Measurements from ENCODE around the gene FTO. TPM values are rescaled to one million over a fixed set of nuclear protein-coding genes. Genes with fewer than 3 reads are reported as not detected.

The FTO gene
- total and polyA plus RNA-seq, 2 of the 8 experiments (the other 6 are each of a cell fraction or from before 2014, with no cell fraction given) = 34.5 to 59.8 TPM

DNA sequence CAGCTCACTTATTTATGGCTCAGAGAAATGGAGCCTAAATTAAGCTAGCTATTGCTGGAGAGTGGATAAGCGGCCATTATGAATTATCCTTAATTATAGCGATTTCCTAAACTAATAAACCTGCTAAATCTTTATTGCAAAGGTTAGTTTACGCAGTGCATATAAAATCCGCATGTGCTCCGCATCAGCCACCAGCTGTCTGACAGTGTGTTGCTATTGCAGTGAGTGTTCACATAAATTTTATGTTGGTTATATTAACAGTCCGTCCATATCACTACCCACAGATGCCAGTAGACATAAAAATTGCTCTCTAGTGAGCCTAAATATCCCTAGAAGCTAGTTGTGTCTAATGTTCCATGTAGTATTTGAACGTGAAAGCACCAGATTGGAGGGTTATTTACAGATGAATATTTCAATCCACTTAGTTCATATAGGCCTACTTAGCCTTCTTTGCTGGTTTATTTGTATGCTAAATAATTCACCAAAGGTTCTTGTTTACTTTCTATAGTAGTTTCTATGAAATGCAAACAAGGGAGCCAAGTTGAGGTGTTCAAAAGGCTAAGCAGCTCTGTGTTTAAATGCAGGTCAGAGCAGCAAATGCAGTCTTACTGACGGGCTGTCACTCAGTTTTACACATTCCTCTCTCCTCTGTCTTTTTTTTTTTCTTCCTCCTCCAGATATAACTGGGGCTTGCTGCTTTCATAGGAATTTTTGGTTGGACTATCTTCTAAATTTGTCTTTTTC, 363.5 kb downstream of the FTO start:
- TF ChIP-seq HDAC6 (IDR thresholded peaks at IDR 0.05; ENCODE audit: low read depth, low read length) (no peak), BCL11A (IDR thresholded peaks at IDR 0.05; ENCODE audit: low read depth in 2 of 2, low read length in 2 of 2) (no peak), BRCA1 (IDR thresholded peaks at IDR 0.05; ENCODE audit: low read depth, low read length) (no peak), KDM1A (IDR thresholded peaks at IDR 0.05; ENCODE audit: borderline replicate concordance, low read length) (no peak), POLR2AphosphoS5 (IDR thresholded peaks at IDR 0.05; ENCODE audit: low read depth, low read length) (no peak), NRF1 (IDR thresholded peaks at IDR 0.05; ENCODE audit: low read depth, low read length) (no peak), KDM4A (IDR thresholded peaks at IDR 0.05; ENCODE audit: low read depth, low read length, severe bottlenecking) (no peak), RAD21 (IDR thresholded peaks at IDR 0.05 in 1 of 2, conservative IDR thresholded peaks at IDR 0.05 in 1 of 2; ENCODE audit: low read depth in 2 of 2, low read length in 2 of 2) (no peak), MAX (IDR thresholded peaks at IDR 0.05) (no peak), TCF12 (IDR thresholded peaks at IDR 0.05; ENCODE audit: low read depth, low read length) (no peak), NANOG (IDR thresholded peaks at IDR 0.05; ENCODE audit: insufficient read depth, low read depth, low read length, poor library complexity, severe bottlenecking) (no peak), POLR2A (IDR thresholded peaks at IDR 0.05; ENCODE audit: control extremely low read depth in 1 of 2, low read depth in 2 of 2, low read length in 2 of 2) (no peak), FOSL1 (IDR thresholded peaks at IDR 0.05; ENCODE audit: insufficient read depth, low read depth, low read length) (no peak)
- Histone ChIP-seq H3K4me3 (ENCODE audit: extremely low read depth in 1 of 4, insufficient read depth in 2 of 4, low read depth in 3 of 4, low read length in 4 of 4) (no peak overlapping the region), H2BK15ac (ENCODE audit: low read length) (no peak overlapping the region), H2BK120ac (replicated peaks; ENCODE audit: low read depth, low read length) (no peak overlapping the region), H2BK20ac (ENCODE audit: low read length) (no peak overlapping the region), H4K5ac (ENCODE audit: insufficient read length, low read depth, low read length) (no peak overlapping the region), H3K4me1 (replicated peaks in 1 of 4; ENCODE audit: control insufficient read depth in 3 of 4, insufficient read depth in 4 of 4, low read length in 3 of 4) (peaks cover 0 to 7% (median 4%) of the 10 kb centered on the region in 4 experiments; a peak in 6 of 7 replicates), H3K27ac (ENCODE audit: low read depth, low read length) (no peak overlapping the region), H3K9ac (replicated peaks in 1 of 4; ENCODE audit: extremely low read depth in 1 of 4, low read depth in 3 of 4, low read length in 3 of 4) (no peak overlapping the region), H4K91ac (replicated peaks; ENCODE audit: insufficient read length, low read length) (no peak overlapping the region), H3K4ac (replicated peaks; ENCODE audit: insufficient read length, low read depth, low read length) (no peak overlapping the region), H3K27me3 (replicated peaks in 1 of 4; ENCODE audit: control insufficient read depth in 3 of 4, extremely low read depth in 1 of 4, insufficient read depth in 3 of 4, low read length in 3 of 4) (no peaks in the 10 kb centered on the region), H3K79me1 (ENCODE audit: low read depth, low read length) (no peaks in the 10 kb centered on the region), H2AK5ac (ENCODE audit: low read depth, low read length) (no peak overlapping the region), H3K4me2 (ENCODE audit: insufficient read depth in 1 of 2, low read depth in 2 of 2, low read length in 2 of 2) (no peak overlapping the region), H3K9me3 (ENCODE audit: insufficient read depth in 2 of 2, low read depth in 1 of 2, low read length in 1 of 2) (no peaks in the 10 kb centered on the region), H2BK12ac (ENCODE audit: low read depth, low read length) (no peak overlapping the region), H3K56ac (replicated peaks; ENCODE audit: insufficient read length, low read depth, low read length) (no peak overlapping the region), H3K23ac (ENCODE audit: insufficient read length) (no peak overlapping the region), H2BK5ac (ENCODE audit: low read depth, low read length) (no peak overlapping the region), H3K79me2 (ENCODE audit: control insufficient read depth in 1 of 2, insufficient read depth in 2 of 2, low read length in 2 of 2) (no peaks in the 10 kb centered on the region), H3K36me3 (ENCODE audit: control insufficient read depth in 2 of 4, insufficient read depth in 4 of 4, low read length in 3 of 4) (no peaks in the 10 kb centered on the region), H4K8ac (ENCODE audit: extremely low read depth, insufficient read depth, low read length) (no peak overlapping the region), H2AFZ (ENCODE audit: low read length) (no peak overlapping the region), H3K14ac (ENCODE audit: insufficient read length) (no peak overlapping the region), H4K20me1 (replicated peaks in 1 of 2; ENCODE audit: control insufficient read depth in 1 of 2, insufficient read depth in 2 of 2, low read length in 2 of 2) (no peaks in the 10 kb centered on the region), H3K23me2 (ENCODE audit: low read depth, low read length) (no peaks in the 10 kb centered on the region), H3K18ac (ENCODE audit: extremely low read depth, low read length) (no peak overlapping the region)
- no peak for DNase-seq (ENCODE audit: low read depth in 1 of 2, low spot score in 2 of 2)
- FAIRE-seq = no peak
- POLR2A ChIA-PET (ENCODE audit: partially characterized antibody) = interaction anchor here (1.4 kb wide), 1 partner anchor 17 kb away, joined by 4 read pairs; no protein-coding TSS in a partner anchor
- WGBS, 2 experiments (ENCODE audit: extremely low coverage in 1 of 2, insufficient coverage in 1 of 2, insufficient read length in 1 of 2, insufficient replicate concordance in 2 of 2, low coverage in 1 of 2, low lambda C conversion rate in 2 of 2, missing lambda C conversion rate in 1 of 2) = 74% methylated on average over 8 of the region's 8 CpGs; no CpG with 5 or more reads in 1 of the 2 experiments
- CTCF ChIA-PET (ENCODE audit: partially characterized antibody) = interaction anchor here (0.6 kb wide), 1 partner anchor 893 kb away, joined by 4 read pairs; no protein-coding TSS in a partner anchor

All from H1 (cell line).